ENCODE measurements around the gene APBA1.

APBA1 gene

DNA sequence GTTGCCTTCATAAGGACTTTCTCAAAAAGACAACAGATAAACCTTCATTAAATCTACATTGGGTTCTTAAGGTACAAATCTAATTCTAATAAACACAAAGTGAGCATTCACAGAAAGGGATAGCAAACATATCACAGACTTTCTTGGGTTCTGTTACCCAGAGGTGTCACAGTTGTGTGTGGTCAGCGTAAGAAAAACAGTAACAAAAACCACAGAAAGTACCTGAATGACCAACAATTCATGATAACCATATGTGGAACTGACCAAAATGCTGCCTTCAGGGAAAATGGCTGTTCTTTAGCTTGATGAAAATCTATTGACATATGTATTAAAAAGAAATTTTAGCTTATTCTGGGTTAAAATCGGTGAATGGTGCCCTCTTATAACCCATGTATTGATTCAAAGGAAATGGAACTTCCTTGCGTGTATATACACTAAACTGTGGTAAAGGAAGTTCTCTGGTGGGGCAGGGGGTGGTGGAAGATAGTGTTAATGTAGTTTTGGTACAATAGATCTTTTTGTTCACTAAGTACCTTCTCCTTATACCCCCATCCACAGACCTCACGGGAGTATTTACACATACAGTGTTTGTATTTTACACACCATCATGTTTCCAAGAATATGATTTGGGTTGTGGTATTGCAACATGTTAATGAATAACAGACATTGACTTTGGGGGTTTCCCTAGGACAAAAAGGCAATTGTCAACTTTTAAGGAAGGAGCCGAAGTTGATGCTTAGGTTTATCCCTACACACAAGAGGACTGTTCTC lies 152.5 kb downstream of the APBA1 start:
- H3K27me3 Mint-ChIP-seq, result peaks cover 6% of the 10 kb centered on the region
- ATAC-seq (no peak), DNase-seq (no peak)
- no peaks in the 10 kb centered on the region for H3K36me3 Mint-ChIP-seq (ENCODE audit: low read depth)
- no peak overlapping the region for H3K27ac Mint-ChIP-seq
- H3K4me1 Mint-ChIP-seq, result peaks cover 7% of the 10 kb centered on the region
- no peak overlapping the region for H3K4me3 Mint-ChIP-seq
- peaks cover 4% of the 10 kb centered on the region for H3K9me3 Mint-ChIP-seq

DNA sequence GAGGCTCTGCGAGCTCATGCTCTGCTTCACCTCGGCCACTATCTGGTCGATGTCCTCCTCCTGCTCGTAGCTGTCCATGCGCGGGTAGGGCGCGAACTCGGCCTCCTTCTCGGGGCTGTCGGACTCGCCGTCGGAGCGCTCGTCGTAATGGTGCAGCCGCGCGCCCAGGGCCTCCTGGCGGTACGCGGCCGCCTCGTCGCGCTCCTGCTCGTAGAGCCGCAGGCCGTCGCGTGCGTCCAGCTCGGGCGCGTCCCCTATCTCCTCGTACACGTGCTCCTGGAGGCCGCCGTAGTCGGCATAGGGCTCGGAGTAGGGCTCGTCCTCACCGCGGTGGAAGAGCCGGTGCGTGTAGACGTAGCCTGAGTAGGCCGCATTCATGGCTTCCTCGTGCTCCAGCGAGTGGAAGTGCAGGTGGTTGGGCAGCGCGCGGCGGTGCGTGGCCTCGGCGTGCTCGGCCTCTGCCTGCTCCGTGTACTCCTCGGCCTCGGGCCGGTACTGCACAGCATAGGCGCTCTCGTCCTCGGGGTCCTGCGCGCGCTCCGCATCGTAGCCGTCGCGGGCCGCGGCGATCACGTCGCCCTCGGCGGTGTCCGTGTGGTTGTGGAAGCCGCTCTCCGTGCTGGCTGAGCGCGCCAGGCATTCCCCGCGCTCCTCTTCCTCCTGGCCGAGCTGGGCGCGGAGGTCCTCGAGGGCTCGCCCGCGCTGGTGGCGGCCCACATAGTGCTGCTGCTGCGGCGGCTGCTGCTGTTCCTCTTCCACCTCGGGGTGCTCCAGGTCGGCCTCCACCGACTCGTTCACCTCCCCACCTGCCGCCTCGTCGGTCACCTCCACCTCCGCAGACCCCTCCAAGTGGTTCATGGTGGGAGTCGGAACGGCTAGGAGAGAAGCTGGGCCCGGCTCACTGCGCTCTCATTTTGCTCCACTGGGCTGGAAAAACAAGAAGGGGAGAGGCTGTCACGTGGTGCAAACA lies 155.5 kb downstream of the APBA1 start:
- H3K36me3 Mint-ChIP-seq (ENCODE audit: low read depth), result no peaks in the 10 kb centered on the region
- H3K27ac Mint-ChIP-seq, result no peak overlapping the region
- H3K4me1 Mint-ChIP-seq, result peaks cover 7% of the 10 kb centered on the region
- no peak overlapping the region for H3K4me3 Mint-ChIP-seq
- ATAC-seq (no peak), DNase-seq (no peak)
- H3K9me3 Mint-ChIP-seq, result peaks cover 4% of the 10 kb centered on the region
- H3K27me3 Mint-ChIP-seq, result peaks cover 3% of the 10 kb centered on the region

- DNase-seq (no peak), ATAC-seq (no peak)
- Mint-ChIP-seq H3K27me3 (peaks cover 3% of the 10 kb centered on the region), H3K4me1 (peaks cover 6% of the 10 kb centered on the region), H3K27ac (no peak overlapping the region), H3K4me3 (no peak overlapping the region), H3K9me3 (peaks cover 4% of the 10 kb centered on the region), H3K36me3 (ENCODE audit: low read depth) (no peaks in the 10 kb centered on the region)
Observed at GRCh38 chr9:69515810-69516209, 156.4 kb downstream of the APBA1 start.

- ATAC-seq (no peak), DNase-seq (no peak)
- Mint-ChIP-seq H3K4me1 (no peaks in the 10 kb centered on the region), H3K27me3 (no peaks in the 10 kb centered on the region), H3K4me3 (no peak overlapping the region), H3K27ac (no peak overlapping the region), H3K36me3 (ENCODE audit: low read depth) (no peaks in the 10 kb centered on the region), H3K9me3 (peaks cover 4% of the 10 kb centered on the region)
Observed at GRCh38 chr9:69513141-69513820, 158.9 kb downstream of the APBA1 start.

GRCh38 chr9:69504058-69504457 lies 168.1 kb downstream of the APBA1 start:
- Mint-ChIP-seq H3K36me3 (ENCODE audit: low read depth) (no peaks in the 10 kb centered on the region), H3K4me3 (no peak overlapping the region), H3K27ac (no peak overlapping the region), H3K9me3 (no peaks in the 10 kb centered on the region), H3K27me3 (no peaks in the 10 kb centered on the region), H3K4me1 (peaks cover 6% of the 10 kb centered on the region)
- ATAC-seq, result no peak
- DNase-seq, result no peak

DNA sequence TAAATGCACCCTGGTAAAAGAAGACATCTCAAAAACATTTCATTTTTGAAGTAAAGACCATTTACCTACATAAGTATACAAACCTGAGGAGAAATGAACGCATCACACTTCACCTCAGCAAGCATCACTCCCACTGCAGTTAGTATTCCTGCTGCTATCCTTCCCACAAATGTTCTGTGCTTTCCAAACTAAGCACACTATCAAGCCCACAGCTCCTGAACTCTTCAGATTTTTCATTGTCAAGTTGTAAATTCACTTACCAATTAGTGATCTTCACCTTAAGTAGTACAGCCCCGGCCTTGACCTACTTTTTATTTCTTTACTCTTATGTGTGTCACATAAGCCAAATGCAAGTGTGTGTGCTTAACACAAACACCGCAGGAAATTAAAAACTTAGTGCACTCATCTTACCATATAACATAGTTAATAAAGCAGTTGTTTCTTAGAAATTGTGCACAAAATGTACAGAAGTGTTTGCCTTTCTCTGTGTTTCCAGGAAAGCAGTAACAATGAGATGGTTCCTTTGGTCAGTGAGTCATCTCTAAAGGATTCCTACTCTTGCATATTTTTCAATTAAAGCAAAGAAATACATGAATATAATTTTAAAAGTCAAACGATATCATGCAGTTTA lies 169.4 kb downstream of the APBA1 start:
- DNase-seq, result no peak
- H3K27me3 Mint-ChIP-seq, result no peaks in the 10 kb centered on the region
- no peak overlapping the region for H3K27ac Mint-ChIP-seq
- no peaks in the 10 kb centered on the region for H3K9me3 Mint-ChIP-seq
- H3K4me3 Mint-ChIP-seq, result no peak overlapping the region
- no peak for ATAC-seq
- H3K36me3 Mint-ChIP-seq (ENCODE audit: low read depth), result no peaks in the 10 kb centered on the region
- peaks cover 6% of the 10 kb centered on the region for H3K4me1 Mint-ChIP-seq

DNA sequence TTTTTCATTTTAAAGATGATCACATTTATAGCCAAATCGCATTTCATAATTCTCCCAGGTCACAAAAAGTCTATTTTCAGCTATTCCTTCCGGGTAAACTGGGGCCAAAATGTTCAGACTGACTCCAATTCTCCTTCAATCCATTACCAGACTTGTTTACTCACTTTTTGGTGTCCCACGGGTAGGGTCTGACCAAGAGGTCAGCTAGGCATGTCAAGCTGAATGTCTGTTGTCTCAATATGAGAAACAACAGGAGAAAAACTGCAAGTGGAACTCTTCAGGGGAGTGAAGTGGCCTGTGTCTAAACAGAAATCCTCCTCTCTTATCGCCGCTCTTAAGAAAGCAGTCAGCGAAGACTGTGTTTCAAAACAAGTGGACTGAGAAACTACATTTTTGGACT lies 171.3 kb downstream of the APBA1 start:
- Mint-ChIP-seq H3K4me1 (peaks cover 10% of the 10 kb centered on the region), H3K36me3 (ENCODE audit: low read depth) (no peaks in the 10 kb centered on the region), H3K4me3 (no peak overlapping the region), H3K9me3 (no peaks in the 10 kb centered on the region), H3K27ac (no peak overlapping the region), H3K27me3 (no peaks in the 10 kb centered on the region)
- no peak for ATAC-seq
- DNase-seq, result no peak

DNA sequence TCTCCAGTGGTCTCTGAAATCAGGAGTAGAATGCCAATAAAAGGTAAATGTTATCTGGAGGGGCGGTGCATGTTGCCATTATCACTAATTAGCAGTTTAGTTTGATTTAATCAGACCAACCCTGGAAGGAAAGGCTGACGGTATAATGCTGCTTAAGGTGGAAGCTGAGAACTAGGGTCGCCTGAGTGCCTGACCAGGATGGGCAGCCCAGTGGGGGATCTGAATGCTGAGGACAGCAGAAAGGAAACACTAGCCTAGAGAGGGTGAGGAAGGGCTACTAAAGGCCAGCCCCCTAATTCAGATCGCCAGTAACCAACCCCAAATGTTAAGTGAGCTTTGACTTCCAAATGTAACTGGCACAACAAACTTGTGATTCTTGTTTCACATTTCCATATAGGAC lies 172.2 kb downstream of the APBA1 start:
- DNase-seq, result no peak
- no peaks in the 10 kb centered on the region for H3K27me3 Mint-ChIP-seq
- ATAC-seq, result no peak
- peaks cover 10% of the 10 kb centered on the region for H3K4me1 Mint-ChIP-seq
- no peak overlapping the region for H3K4me3 Mint-ChIP-seq
- H3K9me3 Mint-ChIP-seq, result no peaks in the 10 kb centered on the region
- H3K27ac Mint-ChIP-seq, result no peak overlapping the region
- no peaks in the 10 kb centered on the region for H3K36me3 Mint-ChIP-seq (ENCODE audit: low read depth)

GRCh38 chr9:69499407-69499806 lies 172.8 kb downstream of the APBA1 start:
- Mint-ChIP-seq H3K9me3 (no peaks in the 10 kb centered on the region), H3K27me3 (no peaks in the 10 kb centered on the region), H3K4me1 (peaks cover 10% of the 10 kb centered on the region), H3K27ac (no peak overlapping the region), H3K36me3 (ENCODE audit: low read depth) (no peaks in the 10 kb centered on the region), H3K4me3 (no peak overlapping the region)
- ATAC-seq (no peak), DNase-seq (no peak)

GRCh38 chr9:69498470-69498869 lies 173.7 kb downstream of the APBA1 start:
- DNase-seq, result no peak
- no peak overlapping the region for H3K4me3 Mint-ChIP-seq
- H3K27me3 Mint-ChIP-seq, result no peaks in the 10 kb centered on the region
- no peak for ATAC-seq
- no peaks in the 10 kb centered on the region for H3K36me3 Mint-ChIP-seq (ENCODE audit: low read depth)
- no peaks in the 10 kb centered on the region for H3K9me3 Mint-ChIP-seq
- no peak overlapping the region for H3K27ac Mint-ChIP-seq
- H3K4me1 Mint-ChIP-seq, result peaks cover 10% of the 10 kb centered on the region

- Mint-ChIP-seq H3K27me3 (no peaks in the 10 kb centered on the region), H3K36me3 (ENCODE audit: low read depth) (no peaks in the 10 kb centered on the region), H3K9me3 (no peaks in the 10 kb centered on the region), H3K4me3 (no peak overlapping the region), H3K4me1 (peaks cover 6% of the 10 kb centered on the region), H3K27ac (no peak overlapping the region)
- ATAC-seq, result no peak
- DNase-seq, result no peak
Observed at GRCh38 chr9:69497816-69498215, 174.4 kb downstream of the APBA1 start.

DNA sequence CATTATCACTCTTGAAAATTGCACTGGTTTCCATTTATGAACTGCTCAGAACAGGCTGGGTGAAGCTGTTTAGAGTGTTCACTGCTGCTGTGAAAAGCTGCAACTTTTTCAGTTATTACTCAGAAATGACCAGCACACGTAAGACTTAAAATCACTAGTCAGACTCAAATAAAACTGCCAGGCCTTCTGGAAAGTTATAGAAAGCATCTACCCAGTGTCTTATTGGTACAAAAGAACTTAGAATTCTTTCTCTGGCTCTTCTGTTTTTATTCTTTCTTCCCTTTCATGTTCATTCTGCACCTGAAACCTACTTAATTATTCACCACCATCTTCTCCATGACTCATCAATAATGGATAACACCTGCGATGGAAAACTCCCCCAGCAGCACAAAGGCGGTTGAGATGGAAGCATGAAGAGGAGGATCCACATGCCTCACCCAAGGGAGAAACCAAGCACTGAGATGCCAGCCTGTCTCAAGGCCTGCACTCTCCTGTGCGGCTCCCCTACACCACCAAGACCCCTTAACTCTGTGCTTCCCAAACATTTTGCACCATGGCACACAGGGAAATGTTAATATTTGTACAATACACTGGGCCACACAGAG lies 175.2 kb downstream of the APBA1 start:
- peaks cover 4% of the 10 kb centered on the region for H3K4me1 Mint-ChIP-seq
- H3K27ac Mint-ChIP-seq, result no peak overlapping the region
- ATAC-seq, result peak; percentile 36
- H3K36me3 Mint-ChIP-seq (ENCODE audit: low read depth), result no peaks in the 10 kb centered on the region
- DNase-seq, result no peak
- H3K9me3 Mint-ChIP-seq, result no peaks in the 10 kb centered on the region
- no peak overlapping the region for H3K4me3 Mint-ChIP-seq
- no peaks in the 10 kb centered on the region for H3K27me3 Mint-ChIP-seq

GRCh38 chr9:69495296-69495695 lies 176.9 kb downstream of the APBA1 start:
- no peaks in the 10 kb centered on the region for H3K9me3 Mint-ChIP-seq
- DNase-seq (no peak), ATAC-seq (no peak)
- H3K27ac Mint-ChIP-seq, result no peak overlapping the region
- no peaks in the 10 kb centered on the region for H3K36me3 Mint-ChIP-seq (ENCODE audit: low read depth)
- H3K4me3 Mint-ChIP-seq, result no peak overlapping the region
- H3K4me1 Mint-ChIP-seq, result peaks cover 4% of the 10 kb centered on the region
- H3K27me3 Mint-ChIP-seq, result no peaks in the 10 kb centered on the region

DNA sequence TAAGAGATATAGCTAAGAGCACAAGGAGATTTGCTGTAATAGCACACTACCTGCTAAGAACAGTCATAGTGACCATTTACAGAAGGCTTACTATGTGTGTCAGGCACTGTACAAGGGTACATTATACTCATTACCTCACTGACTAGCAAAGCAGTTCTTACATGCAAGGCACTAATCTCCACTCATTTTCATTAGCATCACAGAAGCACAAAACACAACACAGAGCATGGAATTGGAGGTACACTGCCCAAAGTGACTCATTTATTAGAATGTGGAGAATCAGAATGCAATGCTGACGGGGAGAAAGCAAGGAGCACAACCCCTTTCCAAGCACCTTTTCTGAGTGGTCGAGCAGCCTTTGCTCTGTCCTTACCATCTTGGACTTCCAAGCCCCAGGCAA lies 177.4 kb downstream of the APBA1 start:
- Mint-ChIP-seq H3K27ac (no peak overlapping the region), H3K27me3 (no peaks in the 10 kb centered on the region), H3K9me3 (no peaks in the 10 kb centered on the region), H3K4me1 (peaks cover 4% of the 10 kb centered on the region), H3K4me3 (no peak overlapping the region), H3K36me3 (ENCODE audit: low read depth) (no peaks in the 10 kb centered on the region)
- no peak for DNase-seq
- no peak for ATAC-seq

Measured in activated naive CD8-positive, alpha-beta T cell treated with anti-CD3 and anti-CD28 coated beads, Interleukin-2, amount 50 U/mL, for 24 hours (primary cell).